Tibial nerve (tissue), 4 donors: Measurements from ENCODE around the gene PTK7.
"Not testable (repeated sequence)": the region's sequence is repeated elsewhere in the genome, so short reads cannot be mapped to it uniquely, and the experiment has no call there.

Experiments
- EP300 ChIP-seq, 2 donors: sonication (generic); formaldehyde crosslinking; IDR thresholded peaks; one replicate each; pipeline ENCODE4 v1.6.1; 2017; ENCODE audit warnings: antibody characterized with exemption in 2 of 2, mild to moderate bottlenecking in 1 of 2
- TF ChIP-seq, protein P1 (sequence below), 5 experiments: fragments of 200-600 bp in 3 of 5; fragments of 450-650 bp in 2 of 5; sonication (generic) in 3 of 5; IDR thresholded peaks; one replicate each; pipeline ENCODE4 v1.5.1; 2016 to 2019; ENCODE audit warnings: antibody characterized with exemption in 5 of 5, mild to moderate bottlenecking in 3 of 5, moderate library complexity in 2 of 5

DNA sequence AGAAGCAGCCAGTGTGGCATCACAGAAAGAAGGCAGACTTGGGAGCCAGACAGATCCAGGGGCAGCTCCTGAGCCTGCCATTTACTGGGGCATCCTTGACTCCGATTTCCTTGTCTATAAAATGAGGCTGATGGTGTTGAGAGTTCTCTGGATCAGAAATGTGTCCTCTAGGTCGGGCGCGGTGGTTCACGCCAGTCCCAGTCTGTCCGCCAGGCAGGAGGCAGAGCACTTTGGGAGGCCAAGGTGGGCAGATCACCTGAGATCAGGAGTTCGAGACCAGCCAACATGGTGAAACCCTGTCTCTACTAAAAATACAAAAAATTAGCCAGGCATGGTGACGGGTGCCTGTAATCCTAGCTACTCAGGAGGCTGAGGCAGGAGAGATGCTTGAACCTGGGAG, 41.4 kb downstream of the PTK7 start:
- TF ChIP-seq, protein P1, sequence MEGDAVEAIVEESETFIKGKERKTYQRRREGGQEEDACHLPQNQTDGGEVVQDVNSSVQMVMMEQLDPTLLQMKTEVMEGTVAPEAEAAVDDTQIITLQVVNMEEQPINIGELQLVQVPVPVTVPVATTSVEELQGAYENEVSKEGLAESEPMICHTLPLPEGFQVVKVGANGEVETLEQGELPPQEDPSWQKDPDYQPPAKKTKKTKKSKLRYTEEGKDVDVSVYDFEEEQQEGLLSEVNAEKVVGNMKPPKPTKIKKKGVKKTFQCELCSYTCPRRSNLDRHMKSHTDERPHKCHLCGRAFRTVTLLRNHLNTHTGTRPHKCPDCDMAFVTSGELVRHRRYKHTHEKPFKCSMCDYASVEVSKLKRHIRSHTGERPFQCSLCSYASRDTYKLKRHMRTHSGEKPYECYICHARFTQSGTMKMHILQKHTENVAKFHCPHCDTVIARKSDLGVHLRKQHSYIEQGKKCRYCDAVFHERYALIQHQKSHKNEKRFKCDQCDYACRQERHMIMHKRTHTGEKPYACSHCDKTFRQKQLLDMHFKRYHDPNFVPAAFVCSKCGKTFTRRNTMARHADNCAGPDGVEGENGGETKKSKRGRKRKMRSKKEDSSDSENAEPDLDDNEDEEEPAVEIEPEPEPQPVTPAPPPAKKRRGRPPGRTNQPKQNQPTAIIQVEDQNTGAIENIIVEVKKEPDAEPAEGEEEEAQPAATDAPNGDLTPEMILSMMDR (IDR thresholded peaks at IDR 0.05) = not testable (repeated sequence)
- TF ChIP-seq EP300 (IDR thresholded peaks at IDR 0.05) = not testable (repeated sequence)
